Loucy (cell line): Measurements from ENCODE around the gene C1orf174.

Experiments used
- H2AFZ ChIP-seq: fragments of 200-600 bp; sonication (generic); 2 replicates; pipeline ENCODE4 v1.6.0; 2016; ENCODE audit warnings: antibody characterized with exemption, mild to moderate bottlenecking, low read length, moderate library complexity
- H3F3A ChIP-seq: fragments of 200-600 bp; 2 replicates; pipeline ENCODE4 v1.6.0; 2016; ENCODE audit warnings: antibody characterized with exemption, low read depth, mild to moderate bottlenecking
- H3K27me3 ChIP-seq: fragments of 200-600 bp; sonication (generic); 2 replicates; pipeline ENCODE4 v1.6.1; 2014; ENCODE audit warnings: low read length, mild to moderate bottlenecking; ENCODE audit not compliant: insufficient read depth, poor library complexity, severe bottlenecking
- H3K36me3 ChIP-seq: fragments of 200-600 bp; sonication (generic); 2 replicates; pipeline ENCODE4 v1.6.1; 2016; ENCODE audit warnings: low read length; ENCODE audit not compliant: insufficient read depth
- H3K4me1 ChIP-seq: fragments of 200-600 bp; sonication (generic); 2 replicates; pipeline ENCODE4 v1.5.1; 2014; ENCODE audit warnings: low read length, mild to moderate bottlenecking; ENCODE audit not compliant: insufficient read depth, poor library complexity, severe bottlenecking
- H3K4me2 ChIP-seq: fragments of 200-600 bp; sonication (generic); 2 replicates; pipeline ENCODE4 v1.6.0; 2014; ENCODE audit warnings: antibody characterized with exemption, low read length, low read depth, mild to moderate bottlenecking; ENCODE audit not compliant: poor library complexity, severe bottlenecking
- H3K4me3 ChIP-seq: fragments of 200-600 bp; sonication (generic); 2 replicates; pipeline ENCODE4 v1.5.1; 2014; ENCODE audit warnings: low read length, mild to moderate bottlenecking, mixed read lengths; ENCODE audit not compliant: poor library complexity, severe bottlenecking
- H3K79me2 ChIP-seq: fragments of 200-600 bp; sonication (generic); 2 replicates; pipeline ENCODE4 v1.6.1; 2014; ENCODE audit warnings: low read length; ENCODE audit not compliant: insufficient read depth
- H3K9ac ChIP-seq: fragments of 200-600 bp; sonication (generic); 2 replicates; pipeline ENCODE4 v1.6.0; 2014; ENCODE audit warnings: mild to moderate bottlenecking, low read depth, low read length, moderate library complexity; ENCODE audit not compliant: poor library complexity, severe bottlenecking
- H3K9me2 ChIP-seq: fragments of 200-600 bp; sonication (generic); replicated peaks from 2 replicates; pipeline ENCODE4 v1.6.1; 2016; ENCODE audit warnings: low read depth, low read length, mixed read lengths
- H3K9me3 ChIP-seq: fragments of 200-600 bp; sonication (generic); 2 replicates; pipeline ENCODE4 v1.6.1; 2014; ENCODE audit warnings: mild to moderate bottlenecking, antibody characterized with exemption, low read length, low read depth; ENCODE audit not compliant: insufficient read depth
- H4K20me1 ChIP-seq: fragments of 200-600 bp; sonication (generic); 2 replicates; pipeline ENCODE4 v1.6.0; 2014; ENCODE audit warnings: antibody characterized with exemption, low read length, mild to moderate bottlenecking; ENCODE audit not compliant: insufficient read depth, poor library complexity, severe bottlenecking
- CTCF ChIP-seq: fragments of 200-600 bp; sonication (generic); conservative IDR thresholded peaks from 2 replicates; pipeline ENCODE4 v1.5.1; 2014; ENCODE audit warnings: mild to moderate bottlenecking, antibody characterized with exemption, low read length
- EZH2phosphoT487 ChIP-seq: fragments of 200-600 bp; IDR thresholded peaks from 2 replicates; pipeline ENCODE4 v1.6.1; 2018; ENCODE audit warnings: antibody characterized with exemption, mild to moderate bottlenecking, moderate library complexity, borderline replicate concordance

C1orf174 gene

GRCh38 chr1:3888301-3888700 lies 11.8 kb downstream of the C1orf174 start:
- no peaks in the 10 kb centered on the region for H3K4me1 ChIP-seq
- H4K20me1 ChIP-seq: peaks cover 5% of the 10 kb centered on the region
- no peaks in the 10 kb centered on the region for H3F3A ChIP-seq
- no peak overlapping the region for H2AFZ ChIP-seq
- no peaks in the 10 kb centered on the region for H3K9me3 ChIP-seq
- peaks cover 8% of the 10 kb centered on the region; the same call in 1 of the 2 replicates for H3K79me2 ChIP-seq
- no peaks in the 10 kb centered on the region for H3K27me3 ChIP-seq
- H3K4me2 ChIP-seq: no peak overlapping the region
- no peak overlapping the region for H3K9ac ChIP-seq
- no peak for TF ChIP-seq EZH2phosphoT487
- H3K4me3 ChIP-seq: no peak overlapping the region
- peaks cover 61% of the 10 kb centered on the region; the same call in 1 of the 2 replicates for H3K36me3 ChIP-seq
- H3K9me2 ChIP-seq: no peaks in the 10 kb centered on the region

- Histone ChIP-seq H3K9me2 (no peaks in the 10 kb centered on the region), H3K4me2 (no peak overlapping the region), H3K9ac (no peak overlapping the region), H3K36me3 (peaks cover 60% of the 10 kb centered on the region; the same call in 1 of the 2 replicates), H3K9me3 (no peaks in the 10 kb centered on the region), H3K79me2 (no peaks in the 10 kb centered on the region), H3K4me3 (no peak overlapping the region), H3K4me1 (peaks cover 10% of the 10 kb centered on the region), H3K27me3 (no peaks in the 10 kb centered on the region), H3F3A (no peaks in the 10 kb centered on the region), H2AFZ (no peak overlapping the region), H4K20me1 (no peaks in the 10 kb centered on the region)
- TF ChIP-seq CTCF: no peak
- TF ChIP-seq EZH2phosphoT487: no peak
Observed at GRCh38 chr1:3886691-3887090, 13.4 kb downstream of the C1orf174 start.

- TF ChIP-seq EZH2phosphoT487: no peak
- TF ChIP-seq CTCF: no peak
- peaks cover 15% of the 10 kb centered on the region for H3K4me1 ChIP-seq
- H3K9ac ChIP-seq: no peak overlapping the region
- H3K9me3 ChIP-seq: no peaks in the 10 kb centered on the region
- H3F3A ChIP-seq: no peaks in the 10 kb centered on the region
- no peak overlapping the region for H3K4me2 ChIP-seq
- H3K4me3 ChIP-seq: no peak overlapping the region
- peaks cover 55% of the 10 kb centered on the region; the same call in 1 of the 2 replicates for H3K36me3 ChIP-seq
- H2AFZ ChIP-seq: no peak overlapping the region
- no peaks in the 10 kb centered on the region for H4K20me1 ChIP-seq
- H3K9me2 ChIP-seq: no peaks in the 10 kb centered on the region
- no peaks in the 10 kb centered on the region for H3K79me2 ChIP-seq
- H3K27me3 ChIP-seq: no peaks in the 10 kb centered on the region
Observed at GRCh38 chr1:3886106-3886670, 13.9 kb downstream of the C1orf174 start.

- Histone ChIP-seq H3K79me2 (no peaks in the 10 kb centered on the region), H3K9me3 (no peaks in the 10 kb centered on the region), H3K36me3 (peaks cover 49% of the 10 kb centered on the region; the same call in 1 of the 2 replicates), H3K4me2 (no peak overlapping the region), H3K9me2 (no peaks in the 10 kb centered on the region), H3K27me3 (no peaks in the 10 kb centered on the region), H3F3A (no peaks in the 10 kb centered on the region), H4K20me1 (no peaks in the 10 kb centered on the region), H3K4me3 (no peak overlapping the region), H3K9ac (no peak overlapping the region), H2AFZ (no peak overlapping the region), H3K4me1 (peaks cover 20% of the 10 kb centered on the region)
- no peak for TF ChIP-seq CTCF
- no peak for TF ChIP-seq EZH2phosphoT487
Observed at GRCh38 chr1:3885611-3886010, 14.5 kb downstream of the C1orf174 start.
